Stimulated activated CD4-positive, alpha-beta T cell treated with anti-CD3 and anti-CD28 coated beads, Interleukin-4, amount 100 ng/mL, for 4 hours (primary cell): ENCODE measurements around the gene KIT.

Source experiments
- DNase-seq, 2 experiments: peaks; one replicate each; pipeline ENCODE4 v3.0.0-alpha.2; 2020

KIT gene

GRCh38 chr4:54750341-54750740 lies 92.6 kb downstream of the KIT start:
- no peak for DNase-seq

DNA sequence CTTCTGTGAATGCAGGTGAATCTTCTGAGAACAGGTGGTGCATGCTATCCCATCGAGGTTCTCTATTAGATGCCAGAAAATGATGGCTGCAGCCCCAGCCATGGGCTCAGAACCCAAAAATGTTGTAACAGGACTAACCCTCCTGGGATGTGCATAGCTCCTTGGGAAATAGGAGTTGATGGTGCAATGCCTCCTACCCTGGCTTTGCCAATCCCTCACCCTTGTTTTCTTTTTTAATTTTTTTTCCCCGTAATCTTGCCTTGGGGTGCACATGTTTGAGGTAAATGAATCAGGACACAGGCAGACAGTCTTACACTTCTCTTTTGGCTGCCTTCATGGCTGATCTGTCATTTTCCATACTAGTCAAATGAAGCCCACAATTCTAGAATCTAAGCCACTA lies 96.6 kb downstream of the KIT start:
- DNase-seq, result no peak

DNA sequence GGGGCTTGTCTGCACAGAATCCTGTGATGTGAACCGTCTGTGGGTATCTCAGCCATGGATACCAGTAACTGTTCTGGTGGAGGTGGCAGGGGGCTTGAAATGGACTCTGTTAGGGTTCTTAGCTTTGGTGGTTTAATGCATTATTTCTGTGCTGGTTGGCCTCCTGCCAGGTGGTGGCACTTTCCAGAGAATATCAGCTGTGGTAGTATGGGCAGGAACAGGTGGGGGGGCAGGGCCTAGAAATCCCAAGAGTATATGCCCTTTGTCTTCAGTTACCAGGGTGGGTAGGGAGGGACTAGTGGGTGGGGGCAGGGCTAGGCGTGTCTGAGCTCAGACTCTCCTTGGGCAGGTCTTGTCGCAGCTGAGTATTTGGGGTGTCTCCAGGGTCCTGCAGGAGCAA lies 106.7 kb downstream of the KIT start:
- no peak for DNase-seq

GRCh38 chr4:54767376-54767775 lies 109.6 kb downstream of the KIT start:
- DNase-seq, result no peak

DNA sequence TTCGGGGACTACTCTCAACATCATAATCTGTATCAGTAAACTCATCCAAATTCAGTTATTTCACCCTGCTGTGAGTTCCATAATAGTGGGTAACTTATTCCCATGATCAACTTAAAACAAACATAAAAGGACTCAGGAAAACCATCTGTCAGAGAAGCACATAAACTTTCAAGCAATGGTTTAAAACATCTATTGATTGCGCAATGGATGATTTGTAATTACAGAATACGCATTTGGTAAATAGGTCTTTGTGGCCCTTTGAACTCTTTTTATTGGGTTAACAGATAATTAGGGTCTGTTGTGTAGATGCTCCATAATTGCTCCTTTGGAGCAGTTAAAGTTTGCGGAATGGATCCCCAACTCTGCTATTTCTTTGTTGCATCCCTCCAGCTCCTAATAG lies 115.3 kb downstream of the KIT start:
- no peak for DNase-seq

DNA sequence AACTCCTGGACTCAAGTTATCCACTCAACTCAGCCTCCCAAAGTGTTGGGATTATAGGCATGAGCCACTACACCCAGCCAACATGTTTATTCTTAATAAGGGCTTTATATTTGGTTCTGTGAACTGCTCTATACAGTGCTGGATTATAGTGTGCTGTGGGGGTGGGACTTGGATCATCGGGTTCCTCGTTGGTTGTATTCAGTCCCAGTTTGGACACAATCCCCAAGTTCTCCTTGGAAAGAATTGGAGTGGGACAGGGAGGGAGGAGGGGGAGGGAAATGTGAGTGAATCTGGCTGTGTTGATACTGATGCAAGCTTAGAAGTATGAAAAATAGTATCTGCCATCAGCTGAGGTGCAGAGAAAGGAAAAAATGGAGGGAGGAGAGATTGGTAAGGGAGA lies 121.3 kb downstream of the KIT start:
- no peak for DNase-seq

GRCh38 chr4:54779476-54780148 lies 121.9 kb downstream of the KIT start:
- no peak for DNase-seq

DNA sequence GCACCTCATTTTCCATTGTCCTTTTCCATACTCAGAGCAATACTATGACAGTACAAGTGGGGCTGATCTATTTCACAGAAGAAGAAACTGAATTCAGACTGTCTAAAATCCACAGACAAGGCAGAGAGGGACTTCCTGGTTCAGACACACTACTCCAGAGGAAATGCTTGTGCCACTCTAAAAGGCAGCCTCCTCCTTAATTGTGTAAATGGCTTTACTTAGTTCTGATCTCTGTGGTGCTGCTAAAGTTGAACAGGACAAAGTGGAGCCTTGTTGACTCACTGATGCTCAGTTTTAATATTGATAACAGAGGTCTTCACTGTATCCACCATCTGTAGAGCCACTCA lies 122.4 kb downstream of the KIT start:
- DNase-seq, result no peak

DNA sequence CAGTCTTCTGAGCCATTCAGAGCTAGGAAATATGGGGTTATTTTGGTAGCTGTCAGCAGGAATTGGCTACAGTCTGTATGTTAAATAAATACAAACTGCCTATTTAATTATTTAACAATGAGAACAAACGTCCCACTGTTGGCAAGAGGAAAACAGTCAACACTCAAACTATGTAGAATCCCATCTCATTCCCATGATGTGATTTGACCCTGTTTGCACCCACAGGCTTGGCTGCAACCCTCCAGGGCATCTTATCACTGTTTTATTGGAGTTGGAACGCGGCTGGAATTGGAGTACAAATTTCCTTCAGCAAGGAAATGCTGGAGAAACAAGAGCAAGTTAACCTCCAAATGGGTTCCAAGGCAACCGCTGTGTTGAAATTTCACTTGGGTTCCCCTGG lies 124.0 kb downstream of the KIT start:
- no peak for DNase-seq

DNA sequence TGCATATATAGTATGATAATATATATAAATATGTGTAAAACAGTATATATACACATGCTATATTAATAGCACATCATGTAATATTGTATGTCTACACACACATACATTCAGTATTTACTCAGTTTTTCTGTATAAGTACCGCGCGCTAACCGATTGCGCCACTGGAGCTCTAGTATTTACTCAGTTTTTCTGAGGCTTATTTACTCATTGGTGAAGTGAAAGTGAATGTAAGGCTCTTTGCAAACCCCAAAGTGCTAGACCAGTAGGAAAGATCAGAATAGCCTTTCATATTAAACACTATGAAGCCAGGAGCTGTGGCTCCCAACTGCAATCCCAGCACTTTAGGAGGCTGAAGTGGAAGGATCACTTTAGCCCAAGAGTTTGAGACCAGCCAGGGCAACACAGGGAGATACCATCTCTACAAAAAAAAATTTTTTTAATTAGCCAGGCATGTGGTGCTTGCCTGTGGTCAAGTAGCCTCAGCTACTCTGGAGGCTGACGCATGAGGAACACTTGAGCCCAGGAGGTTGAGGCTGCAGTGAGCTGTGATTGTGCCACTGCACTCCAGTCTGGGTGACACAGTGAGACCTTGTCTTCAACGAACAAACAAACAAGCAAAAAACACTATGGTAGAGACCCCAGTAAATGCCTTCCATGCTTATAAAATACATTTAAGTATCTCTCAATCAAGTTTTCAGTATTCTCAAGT lies 125.8 kb downstream of the KIT start:
- no peak for DNase-seq

DNA sequence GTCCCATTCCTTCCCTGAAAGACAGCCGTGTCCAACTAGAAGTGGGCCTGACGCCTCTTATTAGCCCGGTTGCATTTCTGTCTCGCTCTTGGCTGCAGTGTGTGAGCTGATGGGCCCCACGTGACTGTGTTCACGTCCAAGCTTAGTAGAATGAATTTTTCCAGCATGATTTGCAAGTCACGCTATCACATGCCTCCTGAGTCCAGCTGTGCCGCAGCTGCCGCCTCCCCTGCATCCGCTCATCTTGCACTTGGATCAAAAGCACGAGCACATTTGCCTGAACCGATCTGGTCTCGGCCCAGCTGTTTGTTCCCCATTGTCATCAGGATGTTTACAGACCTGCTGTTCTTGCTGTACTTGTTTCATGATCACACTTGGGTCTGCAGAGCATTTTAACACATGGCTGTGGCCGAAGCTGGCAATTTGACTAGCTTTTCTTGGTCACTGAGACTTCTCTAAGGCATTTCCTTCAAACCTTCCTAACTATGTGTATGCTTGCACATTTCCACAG lies 126.5 kb downstream of the KIT start:
- DNase-seq, result no peak
